ENCODE measurements around the gene WWOX. TPM values are rescaled to one million over a fixed set of nuclear protein-coding genes. Genes with fewer than 3 reads are reported as not detected.

WWOX gene
- total and polyA plus RNA-seq, 2 donors (not counting 3 experiments of a cell fraction or from before 2014, with no cell fraction given), result 6.2 to 12.5 TPM

DNA sequence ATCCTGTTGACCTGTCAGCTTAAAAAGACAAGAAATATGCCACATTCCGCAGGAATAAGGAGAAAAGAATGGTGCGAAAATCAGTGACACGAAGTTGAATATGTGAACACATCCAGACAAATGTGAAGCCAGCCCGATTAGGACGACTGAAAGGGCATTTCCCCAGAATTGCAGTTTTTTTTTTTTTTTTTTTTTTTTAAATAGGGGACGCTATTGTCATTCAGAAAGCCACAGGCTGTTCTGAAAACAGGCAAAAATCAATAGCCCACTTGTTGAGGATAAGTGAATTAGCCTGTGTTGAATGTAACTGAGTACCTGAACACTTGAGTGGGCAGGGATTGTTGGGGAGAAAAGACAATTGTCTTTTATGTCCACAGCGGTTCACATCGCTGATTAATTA, 507.1 kb downstream of the WWOX start:
- ChIA-PET CTCF (no interaction called here), POLR2A (no interaction called here)
- no peak overlapping the region for H3K4me3 ChIP-seq (replicated peaks in 1 of 3; ENCODE audit: insufficient read depth in 1 of 3, low read depth in 1 of 3, low read length in 3 of 3)
- TF ChIP-seq JUN (IDR thresholded peaks at IDR 0.05; ENCODE audit: borderline replicate concordance, insufficient read depth, insufficient read length, low read depth) (no peak), POLR2AphosphoS5 (IDR thresholded peaks at IDR 0.05; ENCODE audit: insufficient read depth, low read depth, low read length) (no peak), FOS (IDR thresholded peaks at IDR 0.05; ENCODE audit: borderline replicate concordance, insufficient read depth, low read length) (no peak), GATA2 (IDR thresholded peaks at IDR 0.05; ENCODE audit: insufficient read depth, insufficient read length, low read depth, low read length) (no peak), MYC (IDR thresholded peaks at IDR 0.05; ENCODE audit: low read depth, low read length) (no peak), EZH2 (IDR thresholded peaks at IDR 0.05; ENCODE audit: borderline replicate concordance, low read depth, low read length, severe bottlenecking) (no peak), POLR2A (IDR thresholded peaks at IDR 0.05; ENCODE audit: low read depth, low read length) (no peak)
- TF ChIP-seq, protein P1, sequence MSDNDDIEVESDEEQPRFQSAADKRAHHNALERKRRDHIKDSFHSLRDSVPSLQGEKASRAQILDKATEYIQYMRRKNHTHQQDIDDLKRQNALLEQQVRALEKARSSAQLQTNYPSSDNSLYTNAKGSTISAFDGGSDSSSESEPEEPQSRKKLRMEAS (IDR thresholded peaks at IDR 0.05; ENCODE audit: insufficient read depth, insufficient read length), result no peak
- TF ChIP-seq, protein P2, sequence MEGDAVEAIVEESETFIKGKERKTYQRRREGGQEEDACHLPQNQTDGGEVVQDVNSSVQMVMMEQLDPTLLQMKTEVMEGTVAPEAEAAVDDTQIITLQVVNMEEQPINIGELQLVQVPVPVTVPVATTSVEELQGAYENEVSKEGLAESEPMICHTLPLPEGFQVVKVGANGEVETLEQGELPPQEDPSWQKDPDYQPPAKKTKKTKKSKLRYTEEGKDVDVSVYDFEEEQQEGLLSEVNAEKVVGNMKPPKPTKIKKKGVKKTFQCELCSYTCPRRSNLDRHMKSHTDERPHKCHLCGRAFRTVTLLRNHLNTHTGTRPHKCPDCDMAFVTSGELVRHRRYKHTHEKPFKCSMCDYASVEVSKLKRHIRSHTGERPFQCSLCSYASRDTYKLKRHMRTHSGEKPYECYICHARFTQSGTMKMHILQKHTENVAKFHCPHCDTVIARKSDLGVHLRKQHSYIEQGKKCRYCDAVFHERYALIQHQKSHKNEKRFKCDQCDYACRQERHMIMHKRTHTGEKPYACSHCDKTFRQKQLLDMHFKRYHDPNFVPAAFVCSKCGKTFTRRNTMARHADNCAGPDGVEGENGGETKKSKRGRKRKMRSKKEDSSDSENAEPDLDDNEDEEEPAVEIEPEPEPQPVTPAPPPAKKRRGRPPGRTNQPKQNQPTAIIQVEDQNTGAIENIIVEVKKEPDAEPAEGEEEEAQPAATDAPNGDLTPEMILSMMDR (IDR thresholded peaks at IDR 0.05; ENCODE audit: extremely low read depth in 1 of 2, insufficient read depth in 1 of 2, low read depth in 1 of 2, low read length in 2 of 2), result no peak
- no peak overlapping the region for H3K9ac ChIP-seq (replicated peaks; ENCODE audit: extremely low read depth, insufficient read depth, low read length)
- no peaks in the 10 kb centered on the region for H3K27me3 ChIP-seq (ENCODE audit: control insufficient read depth in 2 of 2, insufficient read depth in 2 of 2, low read length in 2 of 2)
- no peaks in the 10 kb centered on the region for H3K79me2 ChIP-seq (ENCODE audit: control insufficient read depth, insufficient read depth, low read length)
- no TSS peak for BruUV-seq (replicated peaks)
- H4K20me1 ChIP-seq (replicated peaks; ENCODE audit: control insufficient read depth, extremely low read depth, insufficient read depth, low read length), result no peaks in the 10 kb centered on the region
- no peak overlapping the region for H3K27ac ChIP-seq (ENCODE audit: insufficient read depth, low read depth, low read length)
- dilution Hi-C loops (cut with MboI; ENCODE audit: extremely low pct_ligation_motif_present, low sequenced_read_pairs) (no loop called here), intact Hi-C loops (cut with micrococcal nuclease) (no loop called here)
- no peak overlapping the region for H2AFZ ChIP-seq (ENCODE audit: low read depth, low read length)
- FAIRE-seq (no peak), DNase-seq (ENCODE audit: low read depth, low spot score) (no peak)
- no peaks in the 10 kb centered on the region for H3K9me3 ChIP-seq (replicated peaks; ENCODE audit: control insufficient read depth, insufficient read depth, low read length)
- no peaks in the 10 kb centered on the region for H3K9me1 ChIP-seq (replicated peaks; ENCODE audit: control insufficient read depth, extremely low read depth, insufficient read depth, low read length)
- no peaks in the 10 kb centered on the region for H3K4me1 ChIP-seq (ENCODE audit: control insufficient read depth, extremely low read depth, insufficient read depth, low read length)
- H3K36me3 ChIP-seq (ENCODE audit: control insufficient read depth in 2 of 2, extremely low read depth in 1 of 2, insufficient read depth in 2 of 2, low read length in 2 of 2), result no peaks in the 10 kb centered on the region
- H3K4me2 ChIP-seq (ENCODE audit: insufficient read depth, low read length), result no peak overlapping the region
